Keratinocyte (primary cell): ENCODE results near the gene CUX1.

Experiments used
- EZH2 ChIP-seq: IDR thresholded peaks from one replicate; pipeline ENCODE4 v1.6.1; 2012; ENCODE audit warnings: inconsistent platforms, mild to moderate bottlenecking, low read length, moderate library complexity
- TF ChIP-seq, protein P1 (sequence below), 3 experiments: IDR thresholded peaks in 1 of 3; conservative IDR thresholded peaks in 1 of 3; optimal IDR thresholded peaks in 1 of 3; 2 replicates in 2 of 3; 3 replicates in 1 of 3; pipeline versions ENCODE3 to v1.5.1; 2011; ENCODE audit warnings: low read length in 3 of 3, mild to moderate bottlenecking in 3 of 3, moderate library complexity in 2 of 3, control low read depth in 1 of 3, inconsistent platforms in 1 of 3; ENCODE audit not compliant: insufficient read depth in 2 of 3; ENCODE audit errors: extremely low read depth in 1 of 3

- TF ChIP-seq, protein P1, sequence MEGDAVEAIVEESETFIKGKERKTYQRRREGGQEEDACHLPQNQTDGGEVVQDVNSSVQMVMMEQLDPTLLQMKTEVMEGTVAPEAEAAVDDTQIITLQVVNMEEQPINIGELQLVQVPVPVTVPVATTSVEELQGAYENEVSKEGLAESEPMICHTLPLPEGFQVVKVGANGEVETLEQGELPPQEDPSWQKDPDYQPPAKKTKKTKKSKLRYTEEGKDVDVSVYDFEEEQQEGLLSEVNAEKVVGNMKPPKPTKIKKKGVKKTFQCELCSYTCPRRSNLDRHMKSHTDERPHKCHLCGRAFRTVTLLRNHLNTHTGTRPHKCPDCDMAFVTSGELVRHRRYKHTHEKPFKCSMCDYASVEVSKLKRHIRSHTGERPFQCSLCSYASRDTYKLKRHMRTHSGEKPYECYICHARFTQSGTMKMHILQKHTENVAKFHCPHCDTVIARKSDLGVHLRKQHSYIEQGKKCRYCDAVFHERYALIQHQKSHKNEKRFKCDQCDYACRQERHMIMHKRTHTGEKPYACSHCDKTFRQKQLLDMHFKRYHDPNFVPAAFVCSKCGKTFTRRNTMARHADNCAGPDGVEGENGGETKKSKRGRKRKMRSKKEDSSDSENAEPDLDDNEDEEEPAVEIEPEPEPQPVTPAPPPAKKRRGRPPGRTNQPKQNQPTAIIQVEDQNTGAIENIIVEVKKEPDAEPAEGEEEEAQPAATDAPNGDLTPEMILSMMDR (optimal IDR thresholded peaks at IDR 0.05 in 1 of 3, IDR thresholded peaks at IDR 0.05 in 1 of 3, conservative IDR thresholded peaks at IDR 0.05 in 1 of 3; ENCODE audit: extremely low read depth in 1 of 3, insufficient read depth in 2 of 3, low read length in 3 of 3) = no peak
- no peak for TF ChIP-seq EZH2
Measured at GRCh38 chr7:102042016-102042656, 224.7 kb downstream of the CUX1 start.
